ENCODE measurements around the gene PPP1R16B.
"Not testable (repeated sequence)": the region's sequence is repeated elsewhere in the genome, so short reads cannot be mapped to it uniquely, and the experiment has no call there.

The PPP1R16B gene

GRCh38 chr20:38774167-38774566 is 31.3 kb upstream of the PPP1R16B start:
- H3K27ac ChIP-seq (ENCODE audit: low read depth, low read length): no peak overlapping the region
- H3K4me3 ChIP-seq (ENCODE audit: low read length): no peak overlapping the region
- peaks cover 23% of the 10 kb centered on the region for H3K36me3 ChIP-seq (ENCODE audit: control insufficient read depth, insufficient read depth, low read length)
- H3K4me1 ChIP-seq (ENCODE audit: control insufficient read depth, insufficient read depth, low read length): no peaks in the 10 kb centered on the region
- no peaks in the 10 kb centered on the region for H3K27me3 ChIP-seq (ENCODE audit: control insufficient read depth, insufficient read depth, low read length)
- H3K9ac ChIP-seq (ENCODE audit: low read length): no peak overlapping the region

- H3K27ac ChIP-seq (ENCODE audit: low read depth, low read length): no peak overlapping the region
- H3K4me1 ChIP-seq (ENCODE audit: control insufficient read depth, insufficient read depth, low read length): no peaks in the 10 kb centered on the region
- no peak overlapping the region for H3K4me3 ChIP-seq (ENCODE audit: low read length)
- H3K36me3 ChIP-seq (ENCODE audit: control insufficient read depth, insufficient read depth, low read length): peaks cover 14% of the 10 kb centered on the region
- no peaks in the 10 kb centered on the region for H3K27me3 ChIP-seq (ENCODE audit: control insufficient read depth, insufficient read depth, low read length)
- no peak overlapping the region for H3K9ac ChIP-seq (ENCODE audit: low read length)
Measured at GRCh38 chr20:38776363-38776762, 29.1 kb upstream of the PPP1R16B start.

- Histone ChIP-seq H3K36me3 (ENCODE audit: control insufficient read depth, insufficient read depth, low read length) (no peaks in the 10 kb centered on the region), H3K27ac (ENCODE audit: low read depth, low read length) (no peak overlapping the region), H3K4me1 (ENCODE audit: control insufficient read depth, insufficient read depth, low read length) (no peaks in the 10 kb centered on the region), H3K27me3 (ENCODE audit: control insufficient read depth, insufficient read depth, low read length) (no peaks in the 10 kb centered on the region), H3K4me3 (ENCODE audit: low read length) (no peak overlapping the region), H3K9ac (ENCODE audit: low read length) (no peak overlapping the region)
Measured at GRCh38 chr20:38779247-38780097, 26.0 kb upstream of the PPP1R16B start.

DNA sequence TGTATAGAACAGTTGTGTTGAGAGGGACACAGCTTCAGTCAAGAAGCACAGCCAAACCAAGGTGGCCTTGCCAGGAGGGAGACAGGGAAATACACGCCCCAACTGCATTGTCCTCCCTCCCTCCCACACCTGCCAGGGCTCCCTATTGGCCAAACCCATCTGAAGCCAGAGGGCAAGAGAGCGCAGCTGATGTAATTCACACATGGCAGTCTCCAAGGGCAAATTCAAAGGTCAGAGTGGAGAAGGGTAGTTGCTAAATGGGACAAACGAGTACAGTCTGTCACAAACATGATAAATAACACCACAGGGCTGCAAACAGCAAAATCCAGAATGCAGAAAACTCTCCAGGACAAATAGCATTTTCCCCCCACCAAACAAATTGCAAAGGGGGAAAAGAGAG is 23.2 kb upstream of the PPP1R16B start:
- no peak overlapping the region for H3K4me3 ChIP-seq (ENCODE audit: low read length)
- no peak overlapping the region for H3K9ac ChIP-seq (ENCODE audit: low read length)
- no peaks in the 10 kb centered on the region for H3K27me3 ChIP-seq (ENCODE audit: control insufficient read depth, insufficient read depth, low read length)
- no peaks in the 10 kb centered on the region for H3K4me1 ChIP-seq (ENCODE audit: control insufficient read depth, insufficient read depth, low read length)
- H3K27ac ChIP-seq (ENCODE audit: low read depth, low read length): no peak overlapping the region
- no peaks in the 10 kb centered on the region for H3K36me3 ChIP-seq (ENCODE audit: control insufficient read depth, insufficient read depth, low read length)

DNA sequence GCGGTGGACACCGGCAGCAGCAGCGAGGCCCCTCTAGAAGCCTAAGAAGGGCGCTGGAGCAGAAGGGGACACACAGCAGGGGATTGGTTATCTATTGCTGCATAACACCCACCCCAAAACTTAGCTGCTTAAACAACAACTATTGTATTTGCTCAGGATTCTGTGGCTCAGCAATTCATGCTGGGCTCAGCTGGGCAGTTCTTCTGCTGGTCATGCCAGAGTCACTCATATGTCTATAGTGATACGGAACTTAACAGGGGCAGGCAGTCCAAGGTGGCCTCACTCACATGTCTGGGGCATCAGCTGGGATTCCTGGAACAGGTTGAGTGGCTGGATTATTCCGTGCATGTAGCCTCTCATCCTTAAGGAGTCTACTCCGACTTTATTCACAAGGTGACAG is 17.6 kb upstream of the PPP1R16B start:
- H3K36me3 ChIP-seq (ENCODE audit: control insufficient read depth, insufficient read depth, low read length): no peaks in the 10 kb centered on the region
- no peak overlapping the region for H3K4me3 ChIP-seq (ENCODE audit: low read length)
- no peaks in the 10 kb centered on the region for H3K4me1 ChIP-seq (ENCODE audit: control insufficient read depth, insufficient read depth, low read length)
- H3K27me3 ChIP-seq (ENCODE audit: control insufficient read depth, insufficient read depth, low read length): no peaks in the 10 kb centered on the region
- H3K9ac ChIP-seq (ENCODE audit: low read length): no peak overlapping the region
- no peak overlapping the region for H3K27ac ChIP-seq (ENCODE audit: low read depth, low read length)

DNA sequence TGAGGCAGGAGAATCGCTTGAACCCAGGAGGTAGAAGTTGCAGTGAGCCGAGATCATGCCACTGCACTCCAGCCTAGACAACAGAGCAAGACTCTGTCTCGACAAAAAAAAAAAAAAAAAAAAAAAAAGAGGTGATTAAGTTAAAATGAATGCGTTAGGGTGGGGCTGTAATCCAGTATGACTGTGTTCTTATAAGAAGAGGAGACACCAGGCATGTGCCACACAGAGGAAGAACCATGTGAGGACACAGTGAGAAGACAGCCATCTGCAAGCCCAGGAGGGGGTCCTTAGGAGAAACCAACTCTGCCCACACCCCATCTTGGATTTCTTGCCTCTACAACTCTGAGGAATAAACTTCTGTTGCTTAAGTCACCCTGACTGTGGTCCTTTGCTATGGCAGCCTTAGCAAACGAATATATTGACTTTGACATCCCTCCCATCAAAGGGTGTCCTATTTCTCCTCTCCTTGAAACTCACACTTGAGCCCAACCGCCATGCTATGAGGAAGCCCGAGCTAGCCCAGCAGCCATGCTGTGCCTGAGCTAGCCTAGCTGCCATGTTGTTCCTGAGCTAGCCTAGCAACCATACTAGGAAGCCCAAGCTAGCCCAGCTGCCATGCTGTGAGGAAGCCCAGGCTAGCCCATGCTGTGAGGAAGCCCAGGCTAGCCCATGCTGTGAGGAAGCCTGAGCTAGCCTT is 15.8 kb upstream of the PPP1R16B start:
- Histone ChIP-seq H3K27ac (ENCODE audit: low read depth, low read length) (no peak overlapping the region), H3K4me3 (ENCODE audit: low read length) (no peak overlapping the region), H3K27me3 (ENCODE audit: control insufficient read depth, insufficient read depth, low read length) (no peaks in the 10 kb centered on the region), H3K4me1 (ENCODE audit: control insufficient read depth, insufficient read depth, low read length) (no peaks in the 10 kb centered on the region), H3K9ac (ENCODE audit: low read length) (no peak overlapping the region), H3K36me3 (ENCODE audit: control insufficient read depth, insufficient read depth, low read length) (no peaks in the 10 kb centered on the region)

DNA sequence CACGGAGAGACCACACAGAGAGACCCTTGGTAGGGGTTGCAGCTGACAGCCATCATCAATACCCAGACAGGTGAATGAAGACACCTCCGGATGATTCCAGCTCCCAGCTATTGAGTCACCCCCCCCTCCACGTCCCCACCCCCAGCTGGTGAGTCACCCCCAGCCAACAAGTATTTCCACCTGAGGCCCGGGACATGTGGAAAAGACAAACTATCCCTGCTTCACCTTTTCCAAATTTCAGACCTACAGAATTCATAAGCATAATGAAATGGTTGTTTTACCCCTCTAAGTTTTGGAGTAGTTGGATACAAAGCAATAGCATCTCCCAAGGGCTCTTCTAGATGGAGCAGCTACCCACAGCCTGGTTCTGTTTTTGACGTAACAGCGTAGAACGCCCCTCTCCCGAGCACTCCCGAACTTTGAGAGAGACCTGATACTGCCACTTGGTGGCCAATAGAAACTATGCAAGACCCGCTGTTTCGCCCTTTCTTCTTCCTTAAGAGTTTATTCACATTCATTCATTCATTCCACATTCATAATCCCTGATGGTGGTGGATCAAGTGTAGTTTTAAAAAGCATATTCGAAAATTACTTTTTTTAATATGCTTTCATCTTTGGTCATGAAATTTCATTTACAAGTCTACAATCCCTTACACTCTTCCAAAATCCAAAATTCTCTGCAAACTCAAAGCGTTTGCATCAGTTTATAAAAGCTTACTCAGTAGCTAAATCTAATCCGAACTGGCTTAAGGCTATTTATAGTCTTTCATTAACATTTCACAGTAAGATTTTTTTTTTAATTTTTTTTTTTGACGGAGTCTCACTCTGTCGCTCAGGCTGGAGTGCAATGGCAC is 15.1 kb upstream of the PPP1R16B start:
- no peak overlapping the region for H3K9ac ChIP-seq (ENCODE audit: low read length)
- H3K4me3 ChIP-seq (ENCODE audit: low read length): no peak overlapping the region
- no peaks in the 10 kb centered on the region for H3K4me1 ChIP-seq (ENCODE audit: control insufficient read depth, insufficient read depth, low read length)
- no peaks in the 10 kb centered on the region for H3K36me3 ChIP-seq (ENCODE audit: control insufficient read depth, insufficient read depth, low read length)
- no peaks in the 10 kb centered on the region for H3K27me3 ChIP-seq (ENCODE audit: control insufficient read depth, insufficient read depth, low read length)
- no peak overlapping the region for H3K27ac ChIP-seq (ENCODE audit: low read depth, low read length)

GRCh38 chr20:38791291-38791690 is 14.2 kb upstream of the PPP1R16B start:
- H3K9ac ChIP-seq (ENCODE audit: low read length): no peak overlapping the region
- H3K4me3 ChIP-seq (ENCODE audit: low read length): no peak overlapping the region
- no peaks in the 10 kb centered on the region for H3K4me1 ChIP-seq (ENCODE audit: control insufficient read depth, insufficient read depth, low read length)
- H3K36me3 ChIP-seq (ENCODE audit: control insufficient read depth, insufficient read depth, low read length): no peaks in the 10 kb centered on the region
- H3K27me3 ChIP-seq (ENCODE audit: control insufficient read depth, insufficient read depth, low read length): no peaks in the 10 kb centered on the region
- no peak overlapping the region for H3K27ac ChIP-seq (ENCODE audit: low read depth, low read length)

DNA sequence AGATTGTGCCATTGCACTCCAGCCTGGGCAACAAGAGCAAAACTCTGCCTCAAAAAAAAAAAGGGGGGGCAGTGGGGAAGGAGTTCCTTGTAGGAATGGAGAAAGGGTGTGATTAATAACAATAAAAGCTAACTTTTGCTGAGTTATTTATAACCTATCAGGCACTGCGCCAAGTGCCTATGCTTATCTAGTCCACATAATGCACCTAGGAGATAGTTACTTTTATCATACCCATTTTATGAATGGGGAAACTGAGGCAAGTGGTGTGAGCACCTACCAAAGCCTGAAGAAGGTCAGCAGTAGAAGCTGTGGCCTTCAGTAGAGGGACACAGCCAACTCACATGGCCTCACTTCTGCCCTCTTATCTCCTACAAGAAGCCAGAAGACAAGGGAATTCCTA is 13.6 kb upstream of the PPP1R16B start:
- H3K36me3 ChIP-seq (ENCODE audit: control insufficient read depth, insufficient read depth, low read length): no peaks in the 10 kb centered on the region
- H3K9ac ChIP-seq (ENCODE audit: low read length): no peak overlapping the region

DNA sequence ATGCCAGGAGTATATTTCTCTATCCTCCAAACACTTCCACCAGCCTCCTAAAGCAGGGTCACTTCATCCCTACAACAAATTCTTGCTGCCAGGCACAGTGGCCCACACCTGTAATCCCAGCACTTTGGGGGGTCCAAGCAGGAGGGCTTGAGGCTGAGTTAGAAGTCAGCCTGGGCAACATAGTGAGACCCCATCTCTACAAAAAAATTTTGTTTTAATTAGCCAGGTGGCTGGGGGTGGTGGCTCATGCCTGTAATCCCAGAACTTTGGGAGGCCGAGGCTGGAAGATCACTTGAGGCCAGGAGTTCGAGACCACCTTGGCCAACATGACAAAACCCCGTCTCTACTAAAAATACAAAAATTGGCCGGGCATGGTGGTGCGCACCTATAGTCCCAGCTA is 11.4 kb upstream of the PPP1R16B start:
- not testable (repeated sequence) for H3K9ac ChIP-seq (ENCODE audit: low read length); H3K4me1 ChIP-seq (ENCODE audit: control insufficient read depth, insufficient read depth, low read length); H3K36me3 ChIP-seq (ENCODE audit: control insufficient read depth, insufficient read depth, low read length); H3K4me3 ChIP-seq (ENCODE audit: low read length); H3K27ac ChIP-seq (ENCODE audit: low read depth, low read length); H3K27me3 ChIP-seq (ENCODE audit: control insufficient read depth, insufficient read depth, low read length)

More for the DNA sequence above, 13.6 kb upstream of the PPP1R16B start:
- Histone ChIP-seq H3K27ac (ENCODE audit: low read depth, low read length) (no peak overlapping the region), H3K27me3 (ENCODE audit: control insufficient read depth, insufficient read depth, low read length) (no peaks in the 10 kb centered on the region), H3K4me1 (ENCODE audit: control insufficient read depth, insufficient read depth, low read length) (no peaks in the 10 kb centered on the region), H3K4me3 (ENCODE audit: low read length) (no peak overlapping the region)

- no peak overlapping the region for H3K27ac ChIP-seq (ENCODE audit: low read depth, low read length)
- H3K36me3 ChIP-seq (ENCODE audit: control insufficient read depth, insufficient read depth, low read length): no peaks in the 10 kb centered on the region
Measured at GRCh38 chr20:38798266-38798665, 7.2 kb upstream of the PPP1R16B start.

GRCh38 chr20:38799203-38799602 is 6.3 kb upstream of the PPP1R16B start:
- Histone ChIP-seq H3K4me3 (ENCODE audit: low read length) (no peak overlapping the region), H3K27ac (ENCODE audit: low read depth, low read length) (no peak overlapping the region), H3K27me3 (ENCODE audit: control insufficient read depth, insufficient read depth, low read length) (no peaks in the 10 kb centered on the region), H3K36me3 (ENCODE audit: control insufficient read depth, insufficient read depth, low read length) (no peaks in the 10 kb centered on the region), H3K9ac (ENCODE audit: low read length) (no peak overlapping the region), H3K4me1 (ENCODE audit: control insufficient read depth, insufficient read depth, low read length) (no peaks in the 10 kb centered on the region)

More at GRCh38 chr20:38798266-38798665, 7.2 kb upstream of the PPP1R16B start:
- H3K4me1 ChIP-seq (ENCODE audit: control insufficient read depth, insufficient read depth, low read length): no peaks in the 10 kb centered on the region
- no peak overlapping the region for H3K9ac ChIP-seq (ENCODE audit: low read length)
- H3K4me3 ChIP-seq (ENCODE audit: low read length): no peak overlapping the region
- no peaks in the 10 kb centered on the region for H3K27me3 ChIP-seq (ENCODE audit: control insufficient read depth, insufficient read depth, low read length)

Data from rectal smooth muscle tissue (tissue), 1 donor.